ENCODE measurements around the gene HYAL1.

HYAL1 gene

GRCh38 chr3:50258979-50259378, 44.4 kb downstream of the HYAL1 start:
- DNase-seq: no peak

GRCh38 chr3:50258029-50258680, 45.2 kb downstream of the HYAL1 start:
- no peak for DNase-seq

DNA sequence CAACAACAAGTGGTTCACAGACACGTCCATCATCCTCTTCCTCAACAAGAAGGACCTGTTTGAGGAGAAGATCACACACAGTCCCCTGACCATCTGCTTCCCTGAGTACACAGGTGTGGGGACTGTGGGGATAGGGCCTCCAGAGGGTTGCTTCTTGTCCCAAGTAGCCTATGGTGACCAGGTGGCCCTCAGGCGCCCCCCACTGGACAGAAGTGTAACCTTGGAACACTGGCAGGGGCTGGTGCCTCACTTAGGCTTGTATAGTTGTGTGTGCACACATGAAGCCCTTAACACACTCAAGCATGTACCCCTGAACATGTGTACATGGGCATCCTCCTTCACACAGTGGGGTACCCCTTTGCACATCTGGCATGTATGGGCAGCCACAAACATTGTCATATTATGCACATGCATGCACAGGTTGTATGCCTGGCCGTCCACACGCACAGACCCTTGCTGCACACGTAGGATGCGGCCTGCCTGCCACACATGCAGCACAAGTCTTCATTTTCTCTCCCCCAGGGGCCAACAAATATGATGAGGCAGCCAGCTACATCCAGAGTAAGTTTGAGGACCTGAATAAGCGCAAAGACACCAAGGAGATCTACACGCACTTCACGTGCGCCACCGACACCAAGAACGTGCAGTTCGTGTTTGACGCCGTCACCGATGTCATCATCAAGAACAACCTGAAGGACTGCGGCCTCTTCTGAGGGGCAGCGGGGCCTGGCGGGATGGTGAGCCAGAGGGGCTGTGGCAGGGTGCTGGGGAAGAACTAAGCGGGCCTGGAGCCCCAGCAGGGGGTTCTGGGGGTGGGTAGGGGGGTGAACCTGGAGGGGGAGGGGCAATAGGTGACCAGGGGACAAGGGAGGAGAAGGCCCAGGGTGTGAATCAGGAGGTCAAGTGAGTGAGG, 46.1 kb downstream of the HYAL1 start:
- no peak for DNase-seq

DNA sequence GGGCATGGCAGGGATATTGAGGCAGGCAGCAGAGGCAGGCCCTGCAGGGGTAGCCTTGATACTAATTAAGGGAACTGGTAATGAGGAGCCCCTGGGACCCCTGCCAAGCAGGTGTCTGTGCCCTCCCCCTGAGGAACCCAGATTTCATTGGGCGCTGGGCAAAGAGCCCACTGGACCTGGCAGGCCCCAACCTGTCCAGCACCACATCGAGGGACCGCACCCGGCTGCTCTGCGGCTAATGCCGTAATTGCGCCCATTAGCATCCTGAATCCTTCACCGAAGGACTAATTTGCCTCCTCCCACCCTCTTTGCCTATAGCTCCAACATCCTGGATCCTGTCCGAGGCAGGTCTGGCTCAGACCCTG, 48.1 kb downstream of the HYAL1 start:
- DNase-seq: no peak

- DNase-seq: no peak
These were observed 48.7 kb downstream of the HYAL1 start for GRCh38 chr3:50254577-50255250.

GRCh38 chr3:50251220-50251619, 52.2 kb downstream of the HYAL1 start:
- no peak for DNase-seq

DNA sequence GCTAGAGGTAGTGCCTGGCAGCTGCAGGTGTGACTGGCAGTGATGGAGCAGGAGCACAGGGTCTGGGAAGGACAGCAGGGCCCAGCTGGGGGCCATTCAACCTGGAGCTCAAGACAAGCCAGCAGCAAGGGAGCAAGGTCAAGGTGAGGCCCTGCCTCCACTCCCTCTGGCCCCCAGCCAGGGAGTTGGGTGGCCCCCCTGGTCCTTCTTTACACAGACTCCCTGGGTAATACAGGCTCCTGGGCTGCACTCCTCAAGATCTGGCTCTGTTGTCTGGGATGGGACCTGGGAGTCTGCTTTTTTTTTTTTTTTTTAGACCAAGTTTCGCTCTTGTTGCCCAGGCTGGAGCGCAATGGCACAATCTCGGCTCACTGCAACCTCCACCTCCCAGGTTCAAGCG, 52.9 kb downstream of the HYAL1 start:
- no peak for DNase-seq
